Neural cell (in vitro differentiated cells): ENCODE results near the gene ASPDH.

Experiments used
- EP300 ChIP-seq: fragments of 450-650 bp; conservative IDR thresholded peaks from 2 replicates; pipeline ENCODE4 v1.6.1; 2014; ENCODE audit warnings: antibody characterized with exemption, mild to moderate bottlenecking, moderate library complexity; ENCODE audit not compliant: poor library complexity, severe bottlenecking
- EZH2 ChIP-seq: fragments of 200-600, 300-800 bp; shearing (Covaris generic), sonication (generic); IDR thresholded peaks from 2 replicates; pipeline ENCODE4 v1.6.1; 2014; ENCODE audit warnings: antibody characterized with exemption, low read length, borderline replicate concordance, mild to moderate bottlenecking; ENCODE audit not compliant: insufficient read depth, poor library complexity, severe bottlenecking
- POLR2AphosphoS5 ChIP-seq: IDR thresholded peaks from 2 replicates; pipeline ENCODE4 v1.6.1; 2012
- RAD21 ChIP-seq: fragments of 450-650 bp; conservative IDR thresholded peaks from 2 replicates; pipeline ENCODE4 v1.6.1; 2014; ENCODE audit warnings: antibody characterized with exemption, mild to moderate bottlenecking, moderate library complexity
- TF ChIP-seq, protein P1 (sequence below): fragments of 450-650 bp; IDR thresholded peaks from 2 replicates; pipeline ENCODE4 v1.5.1; 2014; ENCODE audit warnings: antibody characterized with exemption, mild to moderate bottlenecking, moderate library complexity; ENCODE audit not compliant: poor library complexity, severe bottlenecking
- TF ChIP-seq, protein P2 (sequence below): IDR thresholded peaks from 2 replicates; pipeline ENCODE4 v1.6.1; 2012; ENCODE audit warnings: borderline replicate concordance

GRCh38 chr19:50465000-50465399 lies 48.7 kb downstream of the ASPDH start:
- TF ChIP-seq, protein P1, sequence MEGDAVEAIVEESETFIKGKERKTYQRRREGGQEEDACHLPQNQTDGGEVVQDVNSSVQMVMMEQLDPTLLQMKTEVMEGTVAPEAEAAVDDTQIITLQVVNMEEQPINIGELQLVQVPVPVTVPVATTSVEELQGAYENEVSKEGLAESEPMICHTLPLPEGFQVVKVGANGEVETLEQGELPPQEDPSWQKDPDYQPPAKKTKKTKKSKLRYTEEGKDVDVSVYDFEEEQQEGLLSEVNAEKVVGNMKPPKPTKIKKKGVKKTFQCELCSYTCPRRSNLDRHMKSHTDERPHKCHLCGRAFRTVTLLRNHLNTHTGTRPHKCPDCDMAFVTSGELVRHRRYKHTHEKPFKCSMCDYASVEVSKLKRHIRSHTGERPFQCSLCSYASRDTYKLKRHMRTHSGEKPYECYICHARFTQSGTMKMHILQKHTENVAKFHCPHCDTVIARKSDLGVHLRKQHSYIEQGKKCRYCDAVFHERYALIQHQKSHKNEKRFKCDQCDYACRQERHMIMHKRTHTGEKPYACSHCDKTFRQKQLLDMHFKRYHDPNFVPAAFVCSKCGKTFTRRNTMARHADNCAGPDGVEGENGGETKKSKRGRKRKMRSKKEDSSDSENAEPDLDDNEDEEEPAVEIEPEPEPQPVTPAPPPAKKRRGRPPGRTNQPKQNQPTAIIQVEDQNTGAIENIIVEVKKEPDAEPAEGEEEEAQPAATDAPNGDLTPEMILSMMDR = no peak
- TF ChIP-seq POLR2AphosphoS5 (no peak), EP300 (no peak), RAD21 (no peak), EZH2 (no peak)
- TF ChIP-seq, protein P2, sequence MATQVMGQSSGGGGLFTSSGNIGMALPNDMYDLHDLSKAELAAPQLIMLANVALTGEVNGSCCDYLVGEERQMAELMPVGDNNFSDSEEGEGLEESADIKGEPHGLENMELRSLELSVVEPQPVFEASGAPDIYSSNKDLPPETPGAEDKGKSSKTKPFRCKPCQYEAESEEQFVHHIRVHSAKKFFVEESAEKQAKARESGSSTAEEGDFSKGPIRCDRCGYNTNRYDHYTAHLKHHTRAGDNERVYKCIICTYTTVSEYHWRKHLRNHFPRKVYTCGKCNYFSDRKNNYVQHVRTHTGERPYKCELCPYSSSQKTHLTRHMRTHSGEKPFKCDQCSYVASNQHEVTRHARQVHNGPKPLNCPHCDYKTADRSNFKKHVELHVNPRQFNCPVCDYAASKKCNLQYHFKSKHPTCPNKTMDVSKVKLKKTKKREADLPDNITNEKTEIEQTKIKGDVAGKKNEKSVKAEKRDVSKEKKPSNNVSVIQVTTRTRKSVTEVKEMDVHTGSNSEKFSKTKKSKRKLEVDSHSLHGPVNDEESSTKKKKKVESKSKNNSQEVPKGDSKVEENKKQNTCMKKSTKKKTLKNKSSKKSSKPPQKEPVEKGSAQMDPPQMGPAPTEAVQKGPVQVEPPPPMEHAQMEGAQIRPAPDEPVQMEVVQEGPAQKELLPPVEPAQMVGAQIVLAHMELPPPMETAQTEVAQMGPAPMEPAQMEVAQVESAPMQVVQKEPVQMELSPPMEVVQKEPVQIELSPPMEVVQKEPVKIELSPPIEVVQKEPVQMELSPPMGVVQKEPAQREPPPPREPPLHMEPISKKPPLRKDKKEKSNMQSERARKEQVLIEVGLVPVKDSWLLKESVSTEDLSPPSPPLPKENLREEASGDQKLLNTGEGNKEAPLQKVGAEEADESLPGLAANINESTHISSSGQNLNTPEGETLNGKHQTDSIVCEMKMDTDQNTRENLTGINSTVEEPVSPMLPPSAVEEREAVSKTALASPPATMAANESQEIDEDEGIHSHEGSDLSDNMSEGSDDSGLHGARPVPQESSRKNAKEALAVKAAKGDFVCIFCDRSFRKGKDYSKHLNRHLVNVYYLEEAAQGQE = no peak
